DND-41 (cell line): ENCODE results near the gene ECSIT.
A peak's percentile ranks its signal among the peaks of the same experiment; 100 is the strongest.

Experiments
- ATAC-seq: fragments of 200-7000 bp; cut with Tn5 transposase; 3 replicates; pipeline ENCODE4 v1.9.1; 2021; ENCODE audit warnings: low read depth; ENCODE audit not compliant: insufficient read depth
- DNase-seq: peaks from one replicate; pipeline ENCODE4 v3.0.0-alpha.2; 2020
- H2AFZ ChIP-seq: 2 replicates; pipeline ENCODE4 v1.6.0; 2012; ENCODE audit warnings: low read depth, low read length
- H3K27ac ChIP-seq: 2 replicates; pipeline ENCODE4 v1.5.1; 2012; ENCODE audit warnings: low read length, inconsistent platforms
- H3K27me3 ChIP-seq: fragments of 200-600 bp; sonication (generic); 2 replicates; pipeline ENCODE4 v1.6.0; 2012; ENCODE audit warnings: low read length, mild to moderate bottlenecking, inconsistent platforms; ENCODE audit not compliant: insufficient read depth, poor library complexity
- H3K36me3 ChIP-seq: 2 replicates; pipeline ENCODE4 v1.5.1; 2012; ENCODE audit warnings: low read length, inconsistent platforms; ENCODE audit not compliant: insufficient read depth
- H3K4me1 ChIP-seq: 2 replicates; pipeline ENCODE4 v1.5.1; 2012; ENCODE audit warnings: mild to moderate bottlenecking, low read length; ENCODE audit not compliant: insufficient read depth
- H3K4me2 ChIP-seq: 2 replicates; pipeline ENCODE4 v1.6.0; 2012; ENCODE audit warnings: mild to moderate bottlenecking, moderate library complexity, low read length, inconsistent platforms; ENCODE audit not compliant: insufficient read depth
- H3K4me3 ChIP-seq, 2 experiments: fragments of 200-600 bp in 1 of 2; shearing (Covaris generic) in 1 of 2; 2 replicates each; pipeline ENCODE4 v1.5.1; 2012 to 2016; ENCODE audit warnings: inconsistent platforms in 2 of 2, low read length in 2 of 2, mild to moderate bottlenecking in 2 of 2, low read depth in 1 of 2, moderate library complexity in 1 of 2
- H3K79me2 ChIP-seq: 2 replicates; pipeline ENCODE4 v1.6.0; 2012; ENCODE audit warnings: low read length, inconsistent platforms; ENCODE audit not compliant: insufficient read depth
- H3K9ac ChIP-seq: 2 replicates; pipeline ENCODE4 v1.6.0; 2012; ENCODE audit warnings: low read depth, mild to moderate bottlenecking, inconsistent platforms, low read length, moderate library complexity
- H3K9me3 ChIP-seq: 2 replicates; pipeline ENCODE4 v1.5.1; 2012; ENCODE audit warnings: low read length, moderate library complexity, mild to moderate bottlenecking, inconsistent platforms; ENCODE audit not compliant: insufficient read depth, severe bottlenecking
- H4K20me1 ChIP-seq: 2 replicates; pipeline ENCODE4 v1.6.0; 2012; ENCODE audit warnings: low read length; ENCODE audit not compliant: insufficient read depth
- CTCF ChIP-seq: IDR thresholded peaks from 2 replicates; pipeline ENCODE4 v1.5.1; 2012; ENCODE audit warnings: borderline replicate concordance, low read length, moderate library complexity, mild to moderate bottlenecking; ENCODE audit not compliant: poor library complexity, severe bottlenecking; ENCODE audit errors: extremely low read depth
- EZH2 ChIP-seq: IDR thresholded peaks from 3 replicates; pipeline ENCODE4 v1.6.1; 2012; ENCODE audit warnings: borderline replicate concordance, low read depth, mild to moderate bottlenecking, moderate library complexity, low read length, inconsistent platforms; ENCODE audit not compliant: severe bottlenecking

The ECSIT gene

DNA sequence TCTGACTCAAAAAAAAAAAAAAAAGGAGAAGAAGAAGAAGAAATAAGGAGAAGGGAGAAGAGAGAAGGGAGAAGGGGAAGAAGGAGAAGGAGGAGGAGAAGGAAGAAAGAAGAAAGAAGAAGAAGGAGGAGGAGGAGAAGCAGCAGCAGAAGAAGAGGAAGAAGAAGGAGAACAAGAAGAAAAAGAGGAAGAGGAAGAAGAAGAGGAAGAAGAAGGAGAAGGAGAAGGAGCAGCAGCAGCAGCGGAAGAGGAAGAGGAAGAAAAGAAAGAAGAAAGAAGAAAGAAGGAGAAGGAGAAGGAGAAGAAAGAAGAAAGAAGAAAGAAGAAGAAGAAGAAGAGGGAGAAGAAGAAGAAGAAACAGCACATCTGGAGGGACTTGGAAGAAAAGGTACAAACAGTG lies 5.6 kb upstream of the ECSIT start:
- Histone ChIP-seq H3K9me3 (no peaks in the 10 kb centered on the region), H3K4me3 (no peak overlapping the region), H3K27ac (no peak overlapping the region), H3K79me2 (no peaks in the 10 kb centered on the region), H3K9ac (no peak overlapping the region), H4K20me1 (no peaks in the 10 kb centered on the region), H3K4me1 (peaks cover 2% of the 10 kb centered on the region; the same call in 1 of the 2 replicates), H2AFZ (no peak overlapping the region; the same call in 1 of the 2 replicates), H3K36me3 (no peaks in the 10 kb centered on the region), H3K27me3 (no peaks in the 10 kb centered on the region), H3K4me2 (no peak overlapping the region)
- DNase-seq (no peak), ATAC-seq (no peak)
- TF ChIP-seq CTCF, result no peak
- TF ChIP-seq EZH2, result no peak

GRCh38 chr19:11530432-11530831 lies 1.5 kb upstream of the ECSIT start:
- peaks cover 23% of the 10 kb centered on the region for H3K4me1 ChIP-seq
- no peak overlapping the region for H2AFZ ChIP-seq
- no peaks in the 10 kb centered on the region for H3K9me3 ChIP-seq
- H3K27ac ChIP-seq, result no peak overlapping the region
- TF ChIP-seq EZH2 (no peak), CTCF (peak; percentile 44)
- no peak overlapping the region for H3K4me3 ChIP-seq
- H3K27me3 ChIP-seq, result no peaks in the 10 kb centered on the region
- peaks cover 22% of the 10 kb centered on the region for H3K79me2 ChIP-seq
- ATAC-seq (no peak), DNase-seq (peak; percentile 44)
- H3K9ac ChIP-seq, result no peak overlapping the region
- no peaks in the 10 kb centered on the region for H4K20me1 ChIP-seq
- H3K36me3 ChIP-seq, result peaks cover 5% of the 10 kb centered on the region; the same call in 1 of the 2 replicates
- no peak overlapping the region for H3K4me2 ChIP-seq

DNA sequence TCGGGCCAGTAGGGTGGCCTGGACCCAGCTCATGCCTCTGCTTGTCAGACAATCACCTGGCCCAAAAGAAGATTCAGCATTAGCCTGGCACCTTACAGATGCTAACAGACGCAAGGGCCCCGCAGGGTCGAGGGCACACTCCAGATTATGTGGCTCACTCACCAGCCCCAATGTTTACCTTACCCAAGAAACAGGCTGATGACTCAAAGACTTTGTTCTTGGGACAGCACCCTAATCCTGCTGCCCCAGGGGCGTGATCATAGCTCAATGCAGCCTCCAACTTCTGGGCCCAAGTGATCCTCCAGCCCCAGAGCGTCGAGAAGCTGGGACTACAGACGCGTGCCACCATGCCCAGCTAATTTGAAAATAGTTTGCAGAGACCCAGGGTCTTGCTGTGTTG lies 9.8 kb downstream of the ECSIT start:
- no peak overlapping the region for H3K27ac ChIP-seq
- no peak overlapping the region for H3K4me3 ChIP-seq
- peaks cover 24% of the 10 kb centered on the region for H3K36me3 ChIP-seq
- H3K4me2 ChIP-seq, result no peak overlapping the region
- H4K20me1 ChIP-seq, result peaks cover 5% of the 10 kb centered on the region
- TF ChIP-seq EZH2, result no peak
- TF ChIP-seq CTCF, result no peak
- peaks cover 5% of the 10 kb centered on the region for H3K79me2 ChIP-seq
- H3K27me3 ChIP-seq, result no peaks in the 10 kb centered on the region
- no peak overlapping the region for H2AFZ ChIP-seq
- no peak overlapping the region for H3K9ac ChIP-seq
- no peaks in the 10 kb centered on the region for H3K9me3 ChIP-seq
- H3K4me1 ChIP-seq, result no peaks in the 10 kb centered on the region
- no peak for DNase-seq
- no peak for ATAC-seq

DNA sequence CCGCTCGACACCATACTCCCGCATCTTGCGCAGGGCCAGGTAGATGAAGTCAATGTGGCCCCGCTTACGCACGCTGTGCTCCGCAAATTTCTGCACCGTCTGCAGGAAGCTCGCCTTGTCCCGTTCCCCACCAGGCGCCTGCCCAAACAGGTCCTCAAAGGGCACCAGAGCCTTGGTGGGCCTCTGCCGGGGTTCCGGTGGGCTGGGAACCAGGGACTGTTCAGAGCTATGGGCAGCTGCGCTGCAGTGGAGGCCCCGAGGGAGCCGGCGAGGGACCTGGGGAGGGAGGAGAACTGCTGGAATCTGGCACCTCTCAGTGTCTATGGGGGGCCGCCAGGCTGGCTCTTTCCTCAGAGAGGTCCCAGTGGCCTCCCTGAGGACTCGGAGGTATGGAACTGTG lies 15.0 kb downstream of the ECSIT start:
- no peak overlapping the region for H2AFZ ChIP-seq
- ATAC-seq (no peak), DNase-seq (no peak)
- H3K4me1 ChIP-seq, result no peaks in the 10 kb centered on the region
- H3K4me3 ChIP-seq, result no peak overlapping the region
- TF ChIP-seq CTCF (no peak), EZH2 (no peak)
- H3K9me3 ChIP-seq, result no peaks in the 10 kb centered on the region
- H3K4me2 ChIP-seq, result no peak overlapping the region
- no peaks in the 10 kb centered on the region for H3K27me3 ChIP-seq
- no peaks in the 10 kb centered on the region for H4K20me1 ChIP-seq
- no peaks in the 10 kb centered on the region for H3K79me2 ChIP-seq
- H3K9ac ChIP-seq, result no peak overlapping the region
- no peak overlapping the region for H3K27ac ChIP-seq
- peaks cover 32% of the 10 kb centered on the region for H3K36me3 ChIP-seq
